B cell (primary cell): Measurements from ENCODE around the gene ZBTB46. TPM values are rescaled to one million over a fixed set of nuclear protein-coding genes. Genes with fewer than 3 reads are reported as not detected.

Source experiments
- ATAC-seq: fragments of 200-7000 bp; cut with Tn5 transposase; one replicate; pipeline ENCODE4 v1.10.0; 2021; ENCODE audit warnings: low read depth, mild to moderate bottlenecking, moderate number of reproducible peaks, moderate library complexity
- CTCF ChIA-PET: fragments of 350-600 bp; sonication (Branson Sonifier 250); formaldehyde crosslinking; loops from one replicate; lab custom pipeline; 2021; ENCODE audit warnings: antibody characterized with exemption, inconsistent platforms; lab: Charles Lee
- POLR2A ChIA-PET: fragments of 350-600 bp; sonication (Branson Sonifier 250); formaldehyde crosslinking; loops from one replicate; lab custom pipeline; 2021; ENCODE audit warnings: antibody characterized with exemption; lab: Charles Lee
- DNase-seq: peaks from one replicate; pipeline ENCODE4 v3.0.0; 2013
- H2AFZ ChIP-seq: 2 replicates; pipeline ENCODE4 v1.6.1; 2012; ENCODE audit warnings: mild to moderate bottlenecking, low read depth, low read length; ENCODE audit not compliant: insufficient read depth, poor library complexity, severe bottlenecking
- H3K27ac ChIP-seq, 2 donors: 1 replicate in 1 of 2; 2 replicates in 1 of 2; pipeline ENCODE4 v1.5.1; 2012 to 2013; ENCODE audit warnings: low read length in 2 of 2, mild to moderate bottlenecking in 2 of 2, moderate library complexity in 1 of 2
- H3K27me3 ChIP-seq, 4 experiments: fragments of 200-600 bp in 1 of 4; sonication (generic) in 1 of 4; replicated peaks in 1 of 4; 1 replicate in 2 of 4; 2 replicates in 2 of 4; pipeline versions ENCODE4 v1.6.1 to v1.7.0; 2013 to 2016; ENCODE audit warnings: low read length in 3 of 4, mild to moderate bottlenecking in 2 of 4, mixed read lengths in 1 of 4, moderate library complexity in 1 of 4; ENCODE audit not compliant: insufficient read depth in 4 of 4, control insufficient read depth in 3 of 4; ENCODE audit errors: control extremely low read depth in 1 of 4
- H3K36me3 ChIP-seq, 2 experiments: replicated peaks in 1 of 2; 1 replicate in 1 of 2; 2 replicates in 1 of 2; pipeline versions ENCODE4 v1.6.1 to v1.7.1; 2013; ENCODE audit warnings: low read length in 1 of 2; ENCODE audit not compliant: insufficient read depth in 2 of 2, control insufficient read depth in 1 of 2; ENCODE audit errors: control extremely low read depth in 1 of 2, extremely low read depth in 1 of 2
- H3K4me1 ChIP-seq, 2 donors: fragments of 200-600 bp in 1 of 2; sonication (generic) in 1 of 2; 1 replicate in 1 of 2; 2 replicates in 1 of 2; pipeline versions ENCODE4 v1.5.1 to v1.6.1; 2013 to 2017; ENCODE audit warnings: low read length in 2 of 2; ENCODE audit not compliant: control insufficient read depth in 2 of 2, insufficient read depth in 2 of 2
- H3K4me2 ChIP-seq: replicated peaks from 2 replicates; pipeline ENCODE3; 2012; ENCODE audit warnings: mild to moderate bottlenecking, low read depth, low read length; ENCODE audit not compliant: poor library complexity, severe bottlenecking
- H3K4me3 ChIP-seq, 5 experiments: fragments of 200-600 bp in 1 of 5; sonication (generic) in 1 of 5; 1 replicate in 3 of 5; 2 replicates in 2 of 5; pipeline versions ENCODE4 v1.5.1 to v1.7.0; 2011 to 2016; ENCODE audit warnings: low read length in 4 of 5, mild to moderate bottlenecking in 4 of 5, low read depth in 2 of 5, control low read depth in 1 of 5, moderate library complexity in 1 of 5; ENCODE audit not compliant: insufficient read depth in 1 of 5; ENCODE audit errors: control extremely low read depth in 1 of 5, extremely low read depth in 1 of 5
- H3K79me2 ChIP-seq: fragments of 200-600 bp; sonication (generic); one replicate; pipeline ENCODE4 v1.6.0; 2016; ENCODE audit warnings: low read length; ENCODE audit not compliant: control insufficient read depth, insufficient read depth
- H3K9ac ChIP-seq: fragments of 200-600 bp; sonication (generic); 2 replicates; pipeline ENCODE4 v1.6.1; 2017; ENCODE audit warnings: mild to moderate bottlenecking, low read length, moderate library complexity
- H3K9me3 ChIP-seq, 3 donors: one replicate each; pipeline versions ENCODE4 v1.6.1 to v1.7.1; 2013; ENCODE audit warnings: low read length in 2 of 3; ENCODE audit not compliant: control insufficient read depth in 2 of 3, insufficient read depth in 1 of 3; ENCODE audit errors: control extremely low read depth in 1 of 3
- H4K20me1 ChIP-seq: 2 replicates; pipeline ENCODE4 v1.6.0; 2012; ENCODE audit warnings: mild to moderate bottlenecking, low read length; ENCODE audit not compliant: insufficient read depth, control insufficient read depth, poor library complexity, severe bottlenecking
- H3K27ac Mint-ChIP-seq: one replicate; pipeline ENCODE4 v1.8.0; 2021; ENCODE audit warnings: mixed read lengths
- H3K27me3 Mint-ChIP-seq: one replicate; pipeline ENCODE4 v1.8.0; 2021; ENCODE audit warnings: mixed read lengths
- H3K4me1 Mint-ChIP-seq: one replicate; pipeline ENCODE4 v1.8.0; 2021; ENCODE audit warnings: mixed read lengths
- H3K4me3 Mint-ChIP-seq: one replicate; pipeline ENCODE4 v1.8.0; 2021; ENCODE audit warnings: mixed read lengths
- H3K9me3 Mint-ChIP-seq: one replicate; pipeline ENCODE4 v1.8.0; 2022; ENCODE audit warnings: mixed read lengths; ENCODE audit not compliant: insufficient read depth
- EZH2 ChIP-seq: IDR thresholded peaks from 2 replicates; pipeline ENCODE4 v1.6.1; 2012; ENCODE audit warnings: borderline replicate concordance, low read depth, mild to moderate bottlenecking, moderate library complexity, low read length; ENCODE audit not compliant: insufficient read depth, poor library complexity, severe bottlenecking
- WGBS: methylation state at CpG from one replicate; pipeline ENCODE4 v1.1.5; 2013; ENCODE audit warnings: missing lambda C conversion rate; ENCODE audit not compliant: insufficient coverage; 5-methylcytosine and 5-hydroxymethylcytosine counted together
- intact Hi-C: fragments of 100-400 bp; cut with micrococcal nuclease; formaldehyde crosslinking; loops from one replicate; pipeline ENCODE4 v1.10.0; 2022
- polyA plus RNA-seq: library from polyadenylated mRNA; depleted of rRNA; stranded (reverse); fragments of >200 nt; gene quantifications from 2 replicates; pipeline ENCODE4 v1.2.3, GENCODE V29; 2012
- total RNA-seq, 2 donors: library from RNA; stranded (reverse); fragments of 120-200 nt in 1 of 2; gene quantifications; 1 replicate in 1 of 2; 2 replicates in 1 of 2; pipeline versions ENCODE4 v1.2.3 to v1.2.4, GENCODE V29; 2013 to 2022
- TF ChIP-seq, protein P1 (sequence below): fragments of 200-600 bp; IDR thresholded peaks from one replicate; pipeline ENCODE4 v1.8.0; 2022; ENCODE audit warnings: antibody characterized with exemption, mild to moderate bottlenecking

ZBTB46 gene
- total and polyA plus RNA-seq, 2 donors (not counting 1 experiment from before 2014, with no cell fraction given), result 0.16 to 0.64 TPM

DNA sequence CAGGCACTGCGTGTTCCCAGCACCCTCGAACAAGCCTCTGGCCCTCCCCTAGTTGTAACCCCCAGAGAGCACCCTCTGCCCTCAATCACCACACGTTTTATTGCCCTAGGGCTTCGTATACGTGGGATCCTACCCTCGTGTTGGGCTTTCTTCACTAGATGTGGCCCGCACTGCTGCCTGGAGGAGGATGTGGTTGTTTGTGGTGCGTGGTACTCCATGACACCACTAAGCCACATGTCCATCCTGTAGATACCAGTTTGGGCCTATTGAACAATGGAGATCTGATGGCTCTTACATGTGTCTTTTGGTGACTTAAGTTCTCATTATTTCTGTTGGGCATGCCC is 74.4 kb downstream of the ZBTB46 start:
- 88% methylated on average over 2 of the region's 8 CpGs for WGBS
- intact Hi-C loops, result no loop called here
- no peak overlapping the region for H3K4me3 ChIP-seq
- Mint-ChIP-seq H3K9me3 (no peaks in the 10 kb centered on the region), H3K27ac (no peak overlapping the region), H3K27me3 (peaks cover 4% of the 10 kb centered on the region), H3K4me1 (no peaks in the 10 kb centered on the region), H3K4me3 (no peak overlapping the region)
- ChIA-PET POLR2A (no interaction called here), CTCF (interaction anchor here (0.6 kb wide), 1 partner anchor 29 kb away, joined by 4 read pairs; no protein-coding TSS in a partner anchor)
- DNase-seq (no peak), ATAC-seq (no peak)
- H3K4me1 ChIP-seq, result no peaks in the 10 kb centered on the region
- H3K27ac ChIP-seq, result no peak overlapping the region
- no peaks in the 10 kb centered on the region for H4K20me1 ChIP-seq
- no peak overlapping the region for H3K4me2 ChIP-seq
- no peak overlapping the region for H2AFZ ChIP-seq
- H3K36me3 ChIP-seq, result no peaks in the 10 kb centered on the region
- TF ChIP-seq, protein P1, sequence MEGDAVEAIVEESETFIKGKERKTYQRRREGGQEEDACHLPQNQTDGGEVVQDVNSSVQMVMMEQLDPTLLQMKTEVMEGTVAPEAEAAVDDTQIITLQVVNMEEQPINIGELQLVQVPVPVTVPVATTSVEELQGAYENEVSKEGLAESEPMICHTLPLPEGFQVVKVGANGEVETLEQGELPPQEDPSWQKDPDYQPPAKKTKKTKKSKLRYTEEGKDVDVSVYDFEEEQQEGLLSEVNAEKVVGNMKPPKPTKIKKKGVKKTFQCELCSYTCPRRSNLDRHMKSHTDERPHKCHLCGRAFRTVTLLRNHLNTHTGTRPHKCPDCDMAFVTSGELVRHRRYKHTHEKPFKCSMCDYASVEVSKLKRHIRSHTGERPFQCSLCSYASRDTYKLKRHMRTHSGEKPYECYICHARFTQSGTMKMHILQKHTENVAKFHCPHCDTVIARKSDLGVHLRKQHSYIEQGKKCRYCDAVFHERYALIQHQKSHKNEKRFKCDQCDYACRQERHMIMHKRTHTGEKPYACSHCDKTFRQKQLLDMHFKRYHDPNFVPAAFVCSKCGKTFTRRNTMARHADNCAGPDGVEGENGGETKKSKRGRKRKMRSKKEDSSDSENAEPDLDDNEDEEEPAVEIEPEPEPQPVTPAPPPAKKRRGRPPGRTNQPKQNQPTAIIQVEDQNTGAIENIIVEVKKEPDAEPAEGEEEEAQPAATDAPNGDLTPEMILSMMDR, result no peak
- TF ChIP-seq EZH2, result no peak
- no peak overlapping the region for H3K9ac ChIP-seq
- H3K9me3 ChIP-seq, result peaks cover 0 to 3% (median 0%) of the 10 kb centered on the region in 3 donors
- no peaks in the 10 kb centered on the region for H3K27me3 ChIP-seq
- no peaks in the 10 kb centered on the region for H3K79me2 ChIP-seq

GRCh38 chr20:63755933-63756647 is 75.0 kb downstream of the ZBTB46 start:
- no peak for TF ChIP-seq EZH2
- TF ChIP-seq, protein P1, result no peak
- ChIA-PET CTCF (interaction anchor here (0.6 kb wide), 1 partner anchor 29 kb away, joined by 4 read pairs; no protein-coding TSS in a partner anchor), POLR2A (no interaction called here)
- intact Hi-C loops, result no loop called here
- DNase-seq (no peak), ATAC-seq (no peak)
- Mint-ChIP-seq H3K27ac (no peak overlapping the region), H3K4me1 (no peaks in the 10 kb centered on the region), H3K27me3 (peaks cover 4% of the 10 kb centered on the region), H3K9me3 (no peaks in the 10 kb centered on the region), H3K4me3 (no peak overlapping the region)
- no peaks in the 10 kb centered on the region for H3K36me3 ChIP-seq
- no peak overlapping the region for H3K4me3 ChIP-seq
- H3K9ac ChIP-seq, result no peak overlapping the region
- WGBS, result 97% methylated on average over 16 of the region's 18 CpGs
- H3K79me2 ChIP-seq, result no peaks in the 10 kb centered on the region
- no peak overlapping the region for H3K27ac ChIP-seq
- H3K4me2 ChIP-seq, result no peak overlapping the region
- no peaks in the 10 kb centered on the region for H4K20me1 ChIP-seq
- H2AFZ ChIP-seq, result no peak overlapping the region
- no peaks in the 10 kb centered on the region for H3K4me1 ChIP-seq
- H3K27me3 ChIP-seq, result no peaks in the 10 kb centered on the region
- H3K9me3 ChIP-seq, result peaks cover 0 to 3% (median 0%) of the 10 kb centered on the region in 3 donors
